ENCODE results near the gene HID1.
"Not testable (repeated sequence)": the region's sequence is repeated elsewhere in the genome, so short reads cannot be mapped to it uniquely, and the experiment has no call there.

Gene HID1

GRCh38 chr17:75001915-75002843 lies 29.6 kb upstream of the HID1 start:
- peak; percentile 69 to 70 for DNase-seq

- DNase-seq: no peak
Observed at GRCh38 chr17:74999523-74999922, 27.0 kb upstream of the HID1 start.

- DNase-seq: no peak
Observed at GRCh38 chr17:74998783-74999182, 26.2 kb upstream of the HID1 start.

- DNase-seq: no peak
Observed at GRCh38 chr17:74995847-74996246, 23.3 kb upstream of the HID1 start.

- DNase-seq: peak in 1 of 2 donors; percentile 15
Observed at GRCh38 chr17:74994440-74994839, 21.9 kb upstream of the HID1 start.

GRCh38 chr17:74992223-74992622 lies 19.7 kb upstream of the HID1 start:
- DNase-seq: no peak

GRCh38 chr17:74990581-74991105 lies 18.1 kb upstream of the HID1 start:
- DNase-seq: no peak

GRCh38 chr17:74987909-74988711 lies 15.6 kb upstream of the HID1 start:
- peak; percentile 22 to 48 for DNase-seq

- DNase-seq: peak; percentile 96 to 97
Observed at GRCh38 chr17:74987418-74987908, 14.9 kb upstream of the HID1 start, which contains the start of gene CDR2L. CDR2L (plus strand) TSS chr17:74987632; CDS start chr17:74988044, 412 bp downstream.

- no peak for DNase-seq
Observed at GRCh38 chr17:74986206-74986576, 13.6 kb upstream of the HID1 start.

- DNase-seq: not testable (repeated sequence)
Observed at GRCh38 chr17:74982663-74983313, 10.2 kb upstream of the HID1 start.

GRCh38 chr17:74981979-74982662 lies 9.6 kb upstream of the HID1 start:
- peak in 1 of 2 donors; percentile 15 for DNase-seq

GRCh38 chr17:74981318-74981978 lies 8.9 kb upstream of the HID1 start:
- DNase-seq: no peak

GRCh38 chr17:74979408-74980146 lies 7.0 kb upstream of the HID1 start:
- DNase-seq: no peak

- DNase-seq: no peak
Observed at GRCh38 chr17:74978240-74978639, 5.7 kb upstream of the HID1 start.

GRCh38 chr17:74977802-74978201 lies 5.2 kb upstream of the HID1 start:
- no peak for DNase-seq

- no peak for DNase-seq
Observed at GRCh38 chr17:74975943-74976342, 3.4 kb upstream of the HID1 start.

- no peak for DNase-seq
Observed at GRCh38 chr17:74972973-74973328, 392 bp upstream of the HID1 start.

GRCh38 chr17:74971842-74972106 lies 785 bp downstream of the HID1 start:
- no peak for DNase-seq

GRCh38 chr17:74971069-74971841 lies 1.3 kb downstream of the HID1 start:
- DNase-seq: no peak
